Measurements from ENCODE around the gene USP37.
"Not testable (repeated sequence)": the region's sequence is repeated elsewhere in the genome, so short reads cannot be mapped to it uniquely, and the experiment has no call there.

The USP37 gene

GRCh38 chr2:218554225-218554624, 13.9 kb downstream of the USP37 start:
- DNase-seq: not testable (repeated sequence)

DNA sequence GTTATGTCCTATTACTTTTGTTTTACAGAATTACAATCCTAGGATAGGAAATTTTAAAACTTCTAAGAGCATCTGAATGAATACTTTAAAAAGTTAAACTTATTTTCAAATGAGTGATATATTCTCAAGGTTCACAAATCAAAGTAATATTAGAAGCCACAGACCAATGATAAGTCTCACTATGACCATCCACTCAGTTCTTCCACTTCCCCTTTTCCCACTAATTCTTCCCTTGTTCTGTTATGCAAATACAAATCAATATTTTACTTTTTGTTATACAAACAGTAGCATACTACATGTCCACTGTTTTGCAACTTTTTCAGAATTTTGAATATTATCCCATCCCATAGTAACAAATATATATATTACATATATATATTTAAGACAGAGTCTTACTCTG, 20.2 kb downstream of the USP37 start:
- no peak for DNase-seq

- no peak for DNase-seq
Measured at GRCh38 chr2:218547511-218547910, 20.6 kb downstream of the USP37 start.

- no peak for DNase-seq
Measured at GRCh38 chr2:218546012-218546411, 22.1 kb downstream of the USP37 start.

DNA sequence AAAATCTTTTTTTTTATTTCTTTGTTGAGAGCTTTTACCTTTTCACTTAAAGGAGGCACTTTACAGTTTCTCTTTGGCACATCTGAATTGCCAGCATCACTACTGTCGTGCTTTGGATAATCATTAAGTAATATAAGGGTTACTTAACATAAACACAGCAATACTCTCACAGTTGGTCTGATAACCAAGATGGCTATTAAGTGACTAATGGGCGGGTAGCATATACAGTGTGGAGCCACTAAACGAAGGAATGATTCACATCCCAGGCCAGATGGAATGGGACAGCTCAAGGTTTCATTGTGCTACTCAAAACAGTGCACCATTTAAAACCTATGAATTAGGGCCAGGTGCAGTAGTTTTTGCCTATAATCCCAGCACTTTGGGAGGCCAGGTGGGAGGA, 28.1 kb downstream of the USP37 start:
- no peak for DNase-seq

DNA sequence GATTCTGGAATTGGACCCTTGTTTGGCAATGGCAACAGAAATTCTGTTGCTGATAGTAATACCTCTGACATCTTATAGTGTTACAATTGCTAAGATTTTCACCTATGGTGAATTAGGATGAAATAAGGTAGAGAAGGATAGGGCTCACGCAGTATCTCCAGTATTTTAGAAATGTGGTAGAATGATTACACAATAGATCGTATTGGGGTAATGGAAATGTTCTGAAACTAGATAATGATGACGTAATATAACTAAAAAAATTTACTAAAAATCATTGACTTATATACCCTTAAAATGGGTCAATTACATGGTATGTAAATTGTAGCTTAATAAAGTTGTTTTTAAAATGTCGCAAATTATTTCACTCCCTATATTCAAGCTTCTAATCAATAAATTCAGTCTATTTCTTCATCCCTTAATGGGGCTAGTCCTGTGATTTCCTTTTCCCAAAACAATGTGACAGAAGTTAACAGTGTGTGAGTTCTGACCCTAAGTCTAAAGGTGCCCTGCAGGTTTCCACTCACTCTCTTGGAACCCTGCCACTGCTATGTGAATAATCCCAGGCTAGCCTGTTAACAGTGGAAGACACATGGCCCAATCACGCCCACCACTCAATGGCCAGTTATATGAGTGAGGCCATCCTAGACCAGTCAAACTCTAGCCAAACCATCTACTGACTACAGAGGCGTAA, 31.2 kb downstream of the USP37 start:
- no peak for DNase-seq

- no peak for DNase-seq
Measured at GRCh38 chr2:218529990-218530389, 38.2 kb downstream of the USP37 start.

DNA sequence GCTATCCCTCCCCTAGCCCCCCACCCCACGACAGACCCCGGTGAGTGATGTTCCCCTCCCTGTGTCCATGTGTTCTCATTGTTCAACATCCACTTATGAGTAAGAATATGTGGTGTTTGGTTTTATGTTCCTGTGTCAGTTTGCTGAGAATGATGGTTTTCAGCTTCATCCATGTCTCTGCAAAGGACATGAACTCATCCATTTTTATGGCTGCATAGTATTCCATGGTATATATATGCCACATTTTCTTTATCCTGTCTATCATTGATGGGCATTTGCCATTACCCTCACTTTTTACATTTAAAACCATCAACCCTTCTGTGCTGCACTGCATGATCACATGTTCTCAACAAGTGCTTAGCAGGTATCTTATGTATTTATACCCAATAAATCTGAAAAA, 39.7 kb downstream of the USP37 start:
- not testable (repeated sequence) for DNase-seq

- DNase-seq: no peak
Measured at GRCh38 chr2:218523651-218524050, 44.5 kb downstream of the USP37 start.

GRCh38 chr2:218518876-218519275, 49.3 kb downstream of the USP37 start:
- DNase-seq: no peak

DNA sequence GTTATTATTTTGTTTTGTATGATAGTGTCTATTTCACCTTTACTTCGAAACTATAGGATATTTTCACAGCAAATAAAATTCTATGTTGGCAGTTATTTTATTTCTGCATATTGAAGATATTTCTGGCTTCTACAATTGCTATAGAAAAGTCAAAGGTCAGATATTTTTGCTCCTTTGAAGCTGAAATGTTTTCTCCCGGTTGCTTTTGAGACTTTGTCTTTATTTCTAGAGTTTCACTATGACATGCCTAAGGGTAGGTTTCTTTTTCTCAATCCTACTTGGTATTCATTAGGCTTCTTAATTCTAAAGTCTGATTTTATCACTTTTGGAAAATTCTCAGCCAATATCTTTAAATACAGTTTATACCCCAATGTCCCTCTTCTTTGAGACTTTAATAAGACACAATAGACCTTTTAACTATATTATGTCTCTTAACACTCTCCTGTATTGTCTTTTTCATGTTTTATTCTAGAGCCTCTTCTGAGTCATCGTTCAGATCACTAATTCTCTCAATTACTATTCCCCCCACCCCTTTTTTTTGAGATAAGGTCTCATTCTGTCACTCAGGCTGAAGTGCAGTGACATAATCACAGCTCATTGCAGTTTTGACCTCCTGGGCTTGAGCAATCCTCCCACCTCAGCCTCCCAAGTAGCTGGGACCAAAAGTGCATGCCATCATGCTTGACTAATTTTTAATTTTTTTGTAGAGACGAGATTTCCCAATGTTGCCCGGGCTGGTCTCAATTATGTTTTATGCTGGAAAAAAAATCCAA, 50.5 kb downstream of the USP37 start:
- DNase-seq: no peak

- DNase-seq: no peak
Measured at GRCh38 chr2:218516614-218517013, 51.5 kb downstream of the USP37 start.

- no peak for DNase-seq
Measured at GRCh38 chr2:218513676-218514075, 54.5 kb downstream of the USP37 start.

- DNase-seq: no peak
Measured at GRCh38 chr2:218508299-218508698, 59.9 kb downstream of the USP37 start.

- DNase-seq: no peak
Measured at GRCh38 chr2:218505754-218506371, 62.3 kb downstream of the USP37 start.

DNA sequence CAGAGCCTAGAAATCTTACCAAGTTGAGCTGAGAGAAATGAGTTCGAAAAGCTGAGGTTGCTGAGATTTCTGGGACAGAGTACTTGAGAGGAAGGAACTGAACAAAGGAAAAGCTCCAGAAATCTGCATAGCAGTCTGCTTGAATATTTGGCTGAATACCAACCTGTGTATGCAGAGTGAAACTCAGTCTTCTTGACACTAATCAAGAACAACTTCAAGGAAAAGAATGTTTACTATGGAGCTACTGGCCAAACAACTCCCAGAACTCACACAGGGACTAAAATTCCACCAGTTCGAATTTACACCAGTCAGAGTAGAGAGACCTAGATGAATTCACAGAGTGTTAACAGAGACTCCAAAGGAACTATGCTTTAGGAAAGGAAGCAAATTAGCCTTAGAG, 66.5 kb downstream of the USP37 start:
- no peak for DNase-seq

DNA sequence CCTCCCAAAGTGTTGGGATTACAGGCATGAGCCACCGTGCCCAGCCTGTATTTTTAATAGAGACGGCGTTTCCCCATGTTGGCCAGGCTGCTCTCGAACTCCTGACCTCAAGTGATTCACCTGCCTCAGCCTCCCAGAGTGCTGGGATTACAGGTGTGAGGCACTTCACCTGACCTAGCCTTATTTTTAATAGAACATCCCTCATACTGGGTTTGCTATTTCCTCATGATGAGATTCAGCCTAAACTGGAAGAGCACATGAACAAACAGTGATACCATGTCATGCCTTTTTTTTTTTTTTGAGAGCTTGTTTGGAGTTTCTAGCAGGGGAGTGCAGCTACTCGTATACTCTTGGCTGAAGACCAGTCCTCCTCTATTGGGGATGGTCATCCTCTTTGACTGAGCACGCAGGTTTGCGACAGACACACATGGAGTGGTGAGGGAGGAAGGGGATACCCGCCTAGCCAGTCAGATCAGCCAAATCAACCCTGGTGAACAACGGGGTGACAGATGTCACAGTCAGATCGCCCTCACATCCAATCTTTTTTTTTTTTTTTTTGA, 67.6 kb downstream of the USP37 start:
- no peak for DNase-seq

DNA sequence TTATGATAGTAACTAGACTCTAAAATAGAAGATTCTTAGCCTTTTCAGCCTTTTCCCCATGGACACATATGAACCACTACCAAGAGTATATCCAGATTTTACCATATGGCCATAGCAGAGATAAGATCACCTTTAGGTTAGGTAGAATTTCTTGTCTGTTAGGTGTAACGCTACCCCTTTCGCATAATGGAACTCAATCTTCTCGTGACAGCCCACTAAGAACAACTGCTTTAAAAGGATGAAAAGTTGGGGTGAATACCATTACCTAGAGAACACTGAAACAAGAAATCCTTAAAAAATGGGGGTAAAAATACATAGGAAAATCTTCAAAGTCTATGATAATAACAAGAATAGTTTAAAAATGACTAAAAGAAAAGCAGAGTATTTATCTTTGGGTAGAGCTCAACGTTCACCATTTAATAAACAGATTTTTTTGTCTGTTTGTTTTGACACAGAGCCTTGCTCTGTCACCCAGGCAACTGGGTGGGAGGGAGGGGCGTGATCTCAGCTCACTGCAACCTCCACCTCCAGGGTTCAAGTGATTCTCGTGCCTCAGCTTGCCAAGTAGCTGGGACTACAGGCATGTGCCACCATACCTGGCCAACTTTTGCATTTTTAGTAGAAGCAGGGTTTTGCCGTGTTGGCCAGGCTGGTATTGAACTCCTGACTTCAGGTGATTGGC, 82.0 kb downstream of the USP37 start:
- DNase-seq: no peak

DNA sequence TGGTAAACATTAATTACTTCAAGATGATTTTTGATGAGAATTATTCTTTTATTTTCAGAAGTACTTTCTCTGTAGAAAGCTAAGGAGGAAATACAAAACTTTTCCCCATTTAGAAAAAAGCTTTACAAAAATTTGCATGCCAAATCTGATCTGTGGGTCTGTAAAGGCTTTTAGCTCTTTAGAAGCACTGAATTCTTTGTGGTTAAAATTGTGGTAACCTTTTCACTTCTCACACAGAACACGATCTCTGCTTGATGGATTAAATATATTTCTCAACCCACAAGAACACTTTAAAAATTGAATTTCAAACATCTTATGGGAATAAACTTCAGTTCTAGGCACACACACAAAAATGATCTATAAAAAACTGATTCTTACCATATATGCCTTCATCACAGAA, 85.5 kb downstream of the USP37 start:
- DNase-seq: no peak

GRCh38 chr2:218479595-218479994, 88.6 kb downstream of the USP37 start:
- no peak for DNase-seq

- no peak for DNase-seq
Measured at GRCh38 chr2:218478544-218478943, 89.6 kb downstream of the USP37 start.

- no peak for DNase-seq
Measured at GRCh38 chr2:218477247-218477646, 90.9 kb downstream of the USP37 start.

DNA sequence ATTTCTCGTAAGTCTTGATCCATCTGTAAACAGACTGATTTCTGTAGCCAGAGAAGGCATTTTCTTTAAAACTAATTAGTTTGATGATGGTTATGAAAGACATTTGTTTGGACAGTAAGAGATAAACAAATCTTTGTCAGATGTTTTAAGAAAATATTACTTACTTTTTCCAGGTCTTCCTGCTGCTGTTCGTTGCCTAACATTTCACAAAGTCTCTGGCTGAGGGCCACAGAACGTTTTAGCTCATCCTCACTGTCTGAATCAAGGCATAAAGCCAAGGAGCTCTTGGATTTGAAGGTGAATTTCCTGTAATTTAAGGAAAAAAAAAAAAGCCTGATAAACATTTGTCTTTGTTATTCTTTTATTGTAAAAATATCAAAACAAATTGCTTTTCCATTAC, 91.5 kb downstream of the USP37 start:
- DNase-seq: no peak

Measured in stimulated activated CD4-positive, alpha-beta T cell treated with anti-CD3 and anti-CD28 coated beads, Interleukin-2, amount 100 ng/mL, for 48 hours (primary cell).